Heart left ventricle (tissue), 16 donors: ENCODE measurements around the gene GXYLT2. TPM values are rescaled to one million over a fixed set of nuclear protein-coding genes. Genes with fewer than 3 reads are reported as not detected.

Experiments used
- ATAC-seq, 4 donors: fragments of 200-7000 bp; cut with Tn5 transposase; one replicate each; pipeline ENCODE4 v1.9.1; 2020 to 2022; ENCODE audit warnings: moderate library complexity in 4 of 4, mild to moderate bottlenecking in 3 of 4, moderate number of reproducible peaks in 1 of 4
- DNase-seq, 5 donors: peaks; one replicate each; pipeline ENCODE4 v3.0.0-alpha.2; 2020
- H3K27ac ChIP-seq, 12 donors: fragments of 200-600 bp; sonication (generic) in 4 of 12; one replicate each; pipeline versions ENCODE4 v1.5.0 to v1.8.0; 2016 to 2022; ENCODE audit warnings: mild to moderate bottlenecking in 2 of 12
- H3K27me3 ChIP-seq, 9 donors: fragments of 200-600 bp; sonication (generic) in 2 of 9; one replicate each; pipeline versions ENCODE4 v1.5.1 to v1.8.0; 2016 to 2022; ENCODE audit warnings: mild to moderate bottlenecking in 3 of 9
- H3K36me3 ChIP-seq, 9 donors: fragments of 200-600 bp; sonication (generic) in 2 of 9; one replicate each; pipeline versions ENCODE4 v1.5.0 to v1.8.0; 2018 to 2022; ENCODE audit warnings: mild to moderate bottlenecking in 2 of 9
- H3K4me1 ChIP-seq, 12 donors: fragments of 200-600 bp; sonication (generic) in 4 of 12; one replicate each; pipeline versions ENCODE4 v1.5.0 to v1.8.0; 2016 to 2022; ENCODE audit warnings: mild to moderate bottlenecking in 3 of 12
- H3K4me3 ChIP-seq, 12 donors: fragments of 200-600 bp; sonication (generic) in 4 of 12; one replicate each; pipeline versions ENCODE4 v1.5.0 to v1.8.0; 2017 to 2022; ENCODE audit warnings: mild to moderate bottlenecking in 9 of 12, moderate library complexity in 4 of 12
- H3K9me3 ChIP-seq, 12 donors: fragments of 200-600 bp; sonication (generic) in 4 of 12; one replicate each; pipeline versions ENCODE4 v1.5.0 to v1.8.0; 2016 to 2022; ENCODE audit warnings: mild to moderate bottlenecking in 1 of 12
- CTCF ChIP-seq, 12 donors: fragments of 200-600 bp; sonication (generic) in 4 of 12; IDR thresholded peaks; one replicate each; pipeline versions ENCODE4 v1.5.0 to v1.8.0; 2018 to 2022; ENCODE audit warnings: antibody characterized with exemption in 12 of 12, mild to moderate bottlenecking in 5 of 12
- POLR2A ChIP-seq, 2 donors: fragments of 450-650 bp; IDR thresholded peaks; one replicate each; pipeline ENCODE4 v1.6.1; 2017; ENCODE audit warnings: antibody characterized with exemption in 2 of 2, mild to moderate bottlenecking in 2 of 2, moderate library complexity in 2 of 2
- WGBS, 4 donors: extraction: QIAGEN DNeasy Blood & Tissue Kit in 2 of 4; methylation state at CpG; one replicate each; pipeline versions ENCODE4 v1.1.5 to v1.1.7; 2013 to 2018; 5-methylcytosine and 5-hydroxymethylcytosine counted together
- intact Hi-C, 10 donors: fragments of 100-400 bp; cut with DNase I; formaldehyde crosslinking; loops; one replicate each; pipeline versions ENCODE4 v1.11.1 to v1.14.2; 2022
- polyA plus RNA-seq, 2 donors: library from polyadenylated mRNA; stranded (reverse); fragments of 200-250 nt; gene quantifications; one replicate each; pipeline ENCODE4 v1.2.3, GENCODE V29; 2013
- total RNA-seq, 9 donors: library from RNA; depleted of rRNA in 2 of 9; stranded (reverse); fragments of >200 nt in 2 of 9; fragmentation: NEBNext Ultra II Directional in 3 of 9; extraction: Animal tissue kit (Norgen Biotek cat#: 25700) in 3 of 9; gene quantifications; one replicate each; pipeline versions ENCODE4 v1.1.0 to v1.2.4, GENCODE V29; 2016 to 2023
- donor health status: ischemic (EF 13 %, LVEDD 7.1; RV severe dilation, severe dysfunction).
- donor health status: healthy with polysubstance abuse.
- donor health status: DM: no; HTN: yes; CAD: no.
- donor health status: DM: no; HTN: no; CAD: no.
- donor health status: ischemic (EF 25% LVEDD 6.9; RV normal size, moderate dysfunction).
- donor health status: ischemic (EF 25% LVEDD 5.7; RV mildly dilated, moderate dysfunction).
- donor health status: healthy.
- donor health status: DM: yes; HTN: yes; CAD: no.
- donor health status: ischemic (EF 35%, LVEDD 5.7; RV mildly dilated, moderate dysfunction).
- donor health status: nonischemic (EF 11% LVEDD 7.7; RV severe dilation, severe dysfunction).
- donor health status: DM: yes; HTN: yes; CAD: no.
- donor health status: PGD.
- donor health status: ischemic (EF 29% LVEDD 5.4; RV normal size, mild dysfunction).
- donor health status: nonischemic (EF 23%, LVEDD 6.1; RV moderate dilation, normal function).

The GXYLT2 gene
- total and polyA plus RNA-seq, 11 donors, result 3.4 to 35.2 (median 15.0) TPM

GRCh38 chr3:72942427-72942826, 54.6 kb downstream of the GXYLT2 start:
- TF ChIP-seq CTCF (IDR thresholded peaks at IDR 0.05) (no peak), POLR2A (IDR thresholded peaks at IDR 0.05) (no peak)
- no peak overlapping the region for H3K4me3 ChIP-seq
- 80 to 93% (median 86%) methylated on average over 5 of the region's 5 CpGs for WGBS, 4 donors

GRCh38 chr3:72944696-72945095, 56.9 kb downstream of the GXYLT2 start:
- intact Hi-C loops, result loop anchor here in 2 of 10 donors (5.0 kb wide), 1 partner anchor 113 kb away; no protein-coding TSS in a partner anchor
- DNase-seq, result no peak
- TF ChIP-seq CTCF (IDR thresholded peaks at IDR 0.05) (no peak), POLR2A (IDR thresholded peaks at IDR 0.05) (no peak)
- 80 to 95% (median 89%) methylated on average over 7 of the region's 7 CpGs for WGBS, 4 donors
- no peak for ATAC-seq
- Histone ChIP-seq H3K27ac (no peak overlapping the region), H3K4me3 (no peak overlapping the region), H3K4me1 (peaks cover 0 to 10% (median 0%) of the 10 kb centered on the region in 12 donors), H3K36me3 (no peaks in the 10 kb centered on the region), H3K27me3 (no peaks in the 10 kb centered on the region), H3K9me3 (no peaks in the 10 kb centered on the region)

More at GRCh38 chr3:72942427-72942826, 54.6 kb downstream of the GXYLT2 start:
- peaks cover 0 to 28% (median 7%) of the 10 kb centered on the region in 12 donors for H3K4me1 ChIP-seq
- H3K9me3 ChIP-seq, result no peaks in the 10 kb centered on the region
- H3K27me3 ChIP-seq, result no peaks in the 10 kb centered on the region
- DNase-seq (no peak), ATAC-seq (no peak)
- no peak overlapping the region for H3K27ac ChIP-seq
- no peaks in the 10 kb centered on the region for H3K36me3 ChIP-seq
- intact Hi-C loops, result loop anchor here in 2 of 10 donors (5.0 kb wide), 1 partner anchor 115 kb away; no protein-coding TSS in a partner anchor

- Histone ChIP-seq H3K9me3 (no peaks in the 10 kb centered on the region), H3K4me3 (no peak overlapping the region), H3K27me3 (no peaks in the 10 kb centered on the region), H3K27ac (no peak overlapping the region), H3K36me3 (no peaks in the 10 kb centered on the region), H3K4me1 (peaks cover 0 to 7% (median 0%) of the 10 kb centered on the region in 12 donors)
- no peak for TF ChIP-seq CTCF (IDR thresholded peaks at IDR 0.05)
- TF ChIP-seq POLR2A (IDR thresholded peaks at IDR 0.05), result no peak
- WGBS, 4 donors, result 80 to 86% (median 83%) methylated on average over 8 of the region's 8 CpGs
- no peak for DNase-seq
- no peak for ATAC-seq
- intact Hi-C loops, result no loop called here
Observed at GRCh38 chr3:72947715-72948490, 60.1 kb downstream of the GXYLT2 start.

GRCh38 chr3:72949016-72949415, 61.2 kb downstream of the GXYLT2 start:
- Histone ChIP-seq H3K4me1 (peaks cover 0 to 7% (median 0%) of the 10 kb centered on the region in 12 donors), H3K27ac (no peak overlapping the region), H3K9me3 (no peaks in the 10 kb centered on the region), H3K27me3 (no peaks in the 10 kb centered on the region), H3K4me3 (no peak overlapping the region), H3K36me3 (no peaks in the 10 kb centered on the region)
- no peak for DNase-seq
- WGBS, 4 donors, result 65 to 73% (median 67%) methylated on average over 4 of the region's 4 CpGs
- peak in 2 of 4 donors; percentile 30 to 33 for ATAC-seq
- no peak for TF ChIP-seq POLR2A (IDR thresholded peaks at IDR 0.05)
- TF ChIP-seq CTCF (IDR thresholded peaks at IDR 0.05), result no peak
- intact Hi-C loops, result no loop called here
